COR-L47 (cell line): Measurements from ENCODE around the gene RASSF10.

ENCODE experiments used
- DNase-seq: peaks from one replicate; lab custom pipeline; 2025; lab: John Stamatoyannopoulos, UW

RASSF10 gene

DNA sequence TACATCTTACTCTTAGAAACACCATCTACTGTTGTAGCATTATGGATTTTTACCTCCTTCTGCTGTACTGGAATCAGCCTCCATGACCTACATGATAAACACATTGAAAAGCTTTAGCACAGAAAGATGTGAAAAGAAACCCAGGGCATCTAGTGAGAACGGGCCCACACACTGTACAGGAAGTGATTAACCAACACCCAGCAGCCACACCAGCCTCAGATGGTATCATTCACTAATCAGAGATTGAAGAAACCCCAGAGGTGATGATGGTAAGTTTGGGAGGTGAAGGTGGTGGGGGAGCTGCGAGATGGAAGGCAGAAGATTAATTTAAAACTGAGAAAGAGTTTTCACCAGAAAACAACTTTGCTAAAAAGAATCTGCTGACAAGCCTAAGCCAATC lies 46.1 kb downstream of the RASSF10 start:
- DNase-seq, result no peak

DNA sequence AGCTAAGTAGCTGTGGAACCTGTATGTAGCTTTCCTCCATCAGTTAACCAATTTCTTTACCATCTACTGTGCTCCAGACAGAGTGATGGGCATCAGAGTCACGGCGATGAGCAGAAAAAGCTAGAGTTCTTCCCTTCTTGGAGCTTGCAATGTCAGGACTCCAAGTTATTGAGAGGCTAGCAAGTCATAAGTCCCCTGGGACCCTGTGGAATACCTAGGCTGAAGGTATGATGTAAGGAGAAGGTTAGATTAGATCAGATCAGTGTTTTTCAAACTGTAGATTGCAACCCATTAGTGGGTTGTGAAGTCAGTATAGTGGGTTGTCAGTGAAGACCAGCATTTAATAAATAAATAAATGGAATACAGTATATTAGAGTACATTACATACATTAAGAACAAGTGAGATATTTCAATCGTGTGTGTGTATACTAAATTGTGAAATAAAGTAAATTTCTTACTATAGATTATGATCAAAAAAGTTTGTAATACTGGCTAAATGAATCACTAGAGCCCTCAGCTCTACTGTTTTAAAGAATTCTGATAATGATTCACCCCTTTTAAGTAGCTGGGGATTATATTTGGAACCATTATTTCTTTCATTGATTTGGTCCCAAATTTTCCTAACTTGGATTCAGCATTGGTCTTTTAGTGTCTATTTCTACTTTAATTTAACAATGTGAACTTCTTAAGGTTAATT lies 52.3 kb downstream of the RASSF10 start:
- no peak for DNase-seq
